Epithelial cell of proximal tubule (primary cell): ENCODE data around the gene NRXN3. TPM values are rescaled to one million over a fixed set of nuclear protein-coding genes. Genes with fewer than 3 reads are reported as not detected.

Experiments used
- DNase-seq: peaks from one replicate; pipeline ENCODE4 v3.0.0-alpha.2; 2011; ENCODE audit warnings: low read depth
- H3K4me3 ChIP-seq: 2 replicates; pipeline ENCODE4 v1.5.1; 2011; ENCODE audit warnings: low read depth, mild to moderate bottlenecking, low read length
- total RNA-seq: library from RNA; depleted of rRNA; stranded (reverse); fragments of >200 nt; gene quantifications from 2 replicates; pipeline ENCODE4 v1.2.3, GENCODE V29; 2015
- TF ChIP-seq, protein P1 (sequence below): conservative IDR thresholded peaks from 2 replicates; pipeline ENCODE4 v1.5.1; 2012; ENCODE audit warnings: low read depth, mild to moderate bottlenecking, low read length

NRXN3 gene
- total RNA-seq, 1 donor from 2014 or later = 1.2 TPM

DNA sequence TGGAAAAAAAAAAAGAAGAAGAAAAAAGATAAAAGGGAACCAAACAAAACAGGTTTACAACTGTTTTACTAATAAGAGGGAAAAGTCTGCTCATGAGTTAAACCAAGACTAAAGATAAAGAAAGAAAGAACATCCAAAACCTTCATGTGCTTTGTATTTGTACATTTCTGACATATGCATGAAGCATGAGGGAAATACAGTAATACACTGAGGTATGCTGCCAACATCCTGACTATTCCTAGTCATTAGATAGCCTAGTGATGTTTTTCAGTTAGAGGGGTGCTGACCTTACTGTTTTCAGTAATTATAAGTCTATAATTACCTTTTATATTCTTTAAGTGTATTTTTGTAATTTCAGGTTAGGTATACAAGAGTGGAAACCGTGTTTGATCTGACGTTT is 1247.8 kb downstream of the NRXN3 start:
- no peak for DNase-seq
- no peak overlapping the region for H3K4me3 ChIP-seq
- TF ChIP-seq, protein P1, sequence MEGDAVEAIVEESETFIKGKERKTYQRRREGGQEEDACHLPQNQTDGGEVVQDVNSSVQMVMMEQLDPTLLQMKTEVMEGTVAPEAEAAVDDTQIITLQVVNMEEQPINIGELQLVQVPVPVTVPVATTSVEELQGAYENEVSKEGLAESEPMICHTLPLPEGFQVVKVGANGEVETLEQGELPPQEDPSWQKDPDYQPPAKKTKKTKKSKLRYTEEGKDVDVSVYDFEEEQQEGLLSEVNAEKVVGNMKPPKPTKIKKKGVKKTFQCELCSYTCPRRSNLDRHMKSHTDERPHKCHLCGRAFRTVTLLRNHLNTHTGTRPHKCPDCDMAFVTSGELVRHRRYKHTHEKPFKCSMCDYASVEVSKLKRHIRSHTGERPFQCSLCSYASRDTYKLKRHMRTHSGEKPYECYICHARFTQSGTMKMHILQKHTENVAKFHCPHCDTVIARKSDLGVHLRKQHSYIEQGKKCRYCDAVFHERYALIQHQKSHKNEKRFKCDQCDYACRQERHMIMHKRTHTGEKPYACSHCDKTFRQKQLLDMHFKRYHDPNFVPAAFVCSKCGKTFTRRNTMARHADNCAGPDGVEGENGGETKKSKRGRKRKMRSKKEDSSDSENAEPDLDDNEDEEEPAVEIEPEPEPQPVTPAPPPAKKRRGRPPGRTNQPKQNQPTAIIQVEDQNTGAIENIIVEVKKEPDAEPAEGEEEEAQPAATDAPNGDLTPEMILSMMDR = no peak

DNA sequence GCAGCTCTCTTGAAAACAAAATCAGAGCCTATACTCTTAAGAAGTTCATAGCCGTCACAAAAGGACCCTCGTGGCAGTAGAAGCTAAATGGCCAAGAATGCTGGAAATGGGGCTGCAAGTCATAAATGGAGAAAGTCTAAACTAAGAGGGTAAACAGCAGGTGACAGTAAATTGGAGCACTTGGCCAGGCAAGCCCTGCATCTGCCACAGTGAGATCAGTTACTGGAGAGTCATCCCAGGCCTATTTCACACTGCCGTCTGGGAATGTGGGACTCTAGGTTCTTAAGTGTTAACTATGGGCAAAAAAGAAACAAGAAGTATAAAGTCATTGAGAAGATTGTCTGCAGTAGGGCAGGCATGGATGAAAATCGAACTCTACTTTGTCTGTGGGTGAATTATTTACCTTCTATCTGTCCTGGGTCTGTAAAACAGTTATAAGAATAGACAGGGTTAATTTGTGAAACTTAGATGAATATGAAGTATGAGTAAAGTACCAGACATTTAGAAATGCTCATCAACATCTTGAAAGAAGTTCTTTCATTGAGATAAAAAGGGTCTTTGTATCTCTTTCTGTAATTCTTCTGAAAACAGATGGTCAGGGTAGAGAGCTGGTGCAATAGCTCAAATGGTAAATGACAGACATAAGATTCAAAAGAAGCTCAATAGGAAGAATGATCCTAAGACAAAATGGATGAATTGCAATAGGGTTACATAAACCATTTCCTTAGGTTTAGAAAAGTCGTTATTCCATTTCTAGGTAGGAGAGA is 1248.7 kb downstream of the NRXN3 start:
- no peak overlapping the region for H3K4me3 ChIP-seq
- no peak for DNase-seq
- TF ChIP-seq, protein P1 = no peak

DNA sequence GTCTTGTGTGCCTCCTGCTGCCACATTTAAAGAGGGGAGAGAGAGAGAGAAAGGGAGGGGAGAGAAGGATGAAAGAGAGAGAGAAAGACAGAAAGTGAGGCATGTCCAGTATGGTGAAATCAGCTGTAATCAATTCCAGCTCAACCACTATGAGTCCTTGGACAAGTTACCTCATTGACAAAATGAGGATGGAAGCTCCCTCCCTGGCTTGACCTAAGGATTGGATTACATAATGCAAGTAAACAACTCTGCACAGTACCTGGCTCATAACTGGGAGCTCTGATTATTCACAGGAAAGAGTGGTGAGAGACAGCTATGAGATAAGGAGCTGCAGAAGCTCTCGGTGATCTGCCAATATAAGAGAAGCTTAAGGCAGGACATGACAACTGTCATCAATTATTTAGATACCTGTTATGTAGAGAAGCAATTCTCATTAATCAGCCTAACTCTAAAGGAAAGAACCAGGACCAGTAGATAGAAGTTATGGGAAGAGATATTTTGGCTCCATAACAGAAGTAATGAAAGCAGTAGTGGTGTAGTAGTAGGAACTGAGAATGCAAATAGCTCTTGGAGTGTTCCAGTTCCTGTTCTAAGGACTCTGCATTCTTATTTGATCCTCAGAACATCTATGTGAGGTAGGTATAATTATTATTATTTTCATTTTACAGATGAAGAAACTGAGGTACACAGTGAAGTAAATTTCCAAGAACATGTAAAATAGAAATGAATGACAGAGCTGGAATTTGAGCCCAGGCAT is 1249.6 kb downstream of the NRXN3 start:
- TF ChIP-seq, protein P1 = no peak
- DNase-seq = no peak
- no peak overlapping the region for H3K4me3 ChIP-seq

DNA sequence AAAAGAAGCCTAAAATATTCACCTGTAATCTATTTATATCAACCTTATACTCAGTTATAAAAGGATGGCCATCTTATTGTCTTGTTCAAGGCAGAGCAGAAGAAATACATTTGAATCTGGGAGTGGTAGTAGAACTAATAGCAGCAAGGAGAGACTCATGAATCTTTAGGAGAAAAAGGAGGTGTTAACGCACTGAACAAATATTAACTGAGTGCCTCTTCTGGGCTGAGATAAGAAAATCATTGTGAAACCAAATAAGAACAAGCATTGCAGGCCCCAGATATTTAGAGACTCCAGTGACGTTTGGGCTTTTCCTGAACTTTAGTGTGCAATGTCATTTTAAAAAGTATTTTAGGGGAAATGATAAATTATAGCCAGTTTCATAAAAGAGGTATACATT is 1250.6 kb downstream of the NRXN3 start:
- no peak overlapping the region for H3K4me3 ChIP-seq
- TF ChIP-seq, protein P1 = no peak
- no peak for DNase-seq

DNA sequence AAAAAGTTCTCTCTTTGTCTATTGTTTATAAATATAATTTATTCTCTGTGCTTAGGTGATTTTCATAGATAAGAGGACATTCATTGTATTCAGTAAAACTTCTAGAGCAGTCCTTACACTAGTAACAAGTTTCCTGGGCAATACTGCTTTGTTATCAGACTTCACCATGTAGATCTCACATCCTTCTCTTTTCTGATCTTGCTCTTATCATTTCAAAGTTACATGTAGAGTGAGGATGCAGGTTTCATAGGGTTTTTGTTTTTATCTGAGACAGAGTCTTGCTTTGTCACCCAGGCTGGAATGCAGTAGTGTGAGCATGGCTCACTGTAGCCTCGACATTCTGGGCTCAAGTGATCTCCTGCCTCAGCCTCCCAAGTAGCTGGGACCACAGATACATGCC is 1251.6 kb downstream of the NRXN3 start:
- no peak for DNase-seq
- H3K4me3 ChIP-seq = no peak overlapping the region
- TF ChIP-seq, protein P1 = no peak

DNA sequence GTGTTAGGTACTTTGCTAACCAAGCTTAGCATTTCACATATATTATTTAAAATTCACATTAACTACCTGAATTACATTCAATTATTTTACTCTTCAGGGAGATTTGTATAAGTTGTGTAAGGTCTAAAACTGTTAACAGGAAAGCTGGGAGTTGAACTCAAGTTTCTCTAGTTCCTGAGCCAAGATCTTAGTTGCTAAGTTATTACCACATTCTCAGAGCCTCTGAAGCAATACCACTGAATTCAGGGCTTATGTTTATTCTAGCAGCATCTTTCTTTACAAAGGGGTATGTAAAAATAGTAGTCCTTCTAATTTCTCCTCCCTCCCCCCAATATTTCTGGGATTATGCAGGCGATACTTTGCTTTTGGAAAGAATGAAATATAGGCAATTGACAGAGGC is 1254.3 kb downstream of the NRXN3 start:
- TF ChIP-seq, protein P1 = no peak
- H3K4me3 ChIP-seq = no peak overlapping the region
- DNase-seq = no peak
